ENCODE results near the gene APBB2.

GRCh38 chr4:41227902-41228301 lies 13.6 kb upstream of the APBB2 start:
- TF ChIP-seq, protein P1, sequence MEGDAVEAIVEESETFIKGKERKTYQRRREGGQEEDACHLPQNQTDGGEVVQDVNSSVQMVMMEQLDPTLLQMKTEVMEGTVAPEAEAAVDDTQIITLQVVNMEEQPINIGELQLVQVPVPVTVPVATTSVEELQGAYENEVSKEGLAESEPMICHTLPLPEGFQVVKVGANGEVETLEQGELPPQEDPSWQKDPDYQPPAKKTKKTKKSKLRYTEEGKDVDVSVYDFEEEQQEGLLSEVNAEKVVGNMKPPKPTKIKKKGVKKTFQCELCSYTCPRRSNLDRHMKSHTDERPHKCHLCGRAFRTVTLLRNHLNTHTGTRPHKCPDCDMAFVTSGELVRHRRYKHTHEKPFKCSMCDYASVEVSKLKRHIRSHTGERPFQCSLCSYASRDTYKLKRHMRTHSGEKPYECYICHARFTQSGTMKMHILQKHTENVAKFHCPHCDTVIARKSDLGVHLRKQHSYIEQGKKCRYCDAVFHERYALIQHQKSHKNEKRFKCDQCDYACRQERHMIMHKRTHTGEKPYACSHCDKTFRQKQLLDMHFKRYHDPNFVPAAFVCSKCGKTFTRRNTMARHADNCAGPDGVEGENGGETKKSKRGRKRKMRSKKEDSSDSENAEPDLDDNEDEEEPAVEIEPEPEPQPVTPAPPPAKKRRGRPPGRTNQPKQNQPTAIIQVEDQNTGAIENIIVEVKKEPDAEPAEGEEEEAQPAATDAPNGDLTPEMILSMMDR (IDR thresholded peaks at IDR 0.05), result no peak
- no peak for TF ChIP-seq POLR2A (IDR thresholded peaks at IDR 0.05)
